WERI-Rb-1 (cell line): ENCODE measurements around the gene ZNF541.

ENCODE experiments used
- DNase-seq: peaks from one replicate; pipeline ENCODE4 v3.0.0-alpha.2; 2020
- H3K27ac ChIP-seq: fragments of 250-450 bp; sonication (Bioruptor Pico); 2 replicates; pipeline ENCODE4 v1.5.1; 2020; ENCODE audit warnings: mild to moderate bottlenecking, moderate library complexity
- H3K27me3 ChIP-seq: fragments of 250-450 bp; sonication (Bioruptor Pico); 2 replicates; pipeline ENCODE4 v1.5.1; 2021; ENCODE audit warnings: mild to moderate bottlenecking, low read depth, moderate library complexity; ENCODE audit not compliant: insufficient read depth, severe bottlenecking
- H3K36me3 ChIP-seq: fragments of 250-450 bp; sonication (Bioruptor Pico); 2 replicates; pipeline ENCODE4 v1.5.1; 2020; ENCODE audit warnings: mild to moderate bottlenecking, moderate library complexity
- H3K4me3 ChIP-seq: 2 replicates; pipeline ENCODE4 v1.5.1; 2011; ENCODE audit warnings: low read depth, mild to moderate bottlenecking, control low read depth, low read length
- H3K9me3 ChIP-seq: fragments of 250-450 bp; sonication (Bioruptor Pico); 2 replicates; pipeline ENCODE4 v1.5.1; 2021; ENCODE audit warnings: mild to moderate bottlenecking, moderate library complexity; ENCODE audit not compliant: severe bottlenecking
- TF ChIP-seq, protein P1 (sequence below): IDR thresholded peaks from 2 replicates; pipeline ENCODE4 v1.5.1; 2011; ENCODE audit warnings: low read depth, mild to moderate bottlenecking, control low read depth, inconsistent platforms, low read length

Gene ZNF541

DNA sequence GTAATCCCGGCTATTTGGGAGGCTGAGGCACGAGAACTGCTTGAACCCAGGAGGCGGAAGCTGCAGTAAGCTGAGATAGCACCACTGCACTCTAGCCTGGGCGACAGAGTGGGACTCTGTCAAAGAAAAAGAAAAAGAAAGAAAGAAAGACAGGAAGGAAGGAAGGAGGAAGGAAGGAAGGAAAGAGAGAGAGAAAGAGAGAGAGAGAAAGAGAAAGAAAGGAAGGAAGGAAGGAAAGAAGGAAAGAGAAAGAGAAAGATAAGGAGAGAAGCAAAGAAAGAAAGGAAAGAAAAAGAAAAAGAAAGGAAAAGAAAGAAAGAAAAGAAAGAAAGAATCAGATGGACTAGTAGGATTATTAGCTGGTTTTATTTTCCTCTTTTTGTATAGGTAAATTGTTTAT is 22.8 kb downstream of the ZNF541 start:
- Histone ChIP-seq H3K27ac (no peak overlapping the region), H3K27me3 (no peaks in the 10 kb centered on the region), H3K36me3 (no peaks in the 10 kb centered on the region), H3K9me3 (no peaks in the 10 kb centered on the region), H3K4me3 (no peak overlapping the region)
- TF ChIP-seq, protein P1, sequence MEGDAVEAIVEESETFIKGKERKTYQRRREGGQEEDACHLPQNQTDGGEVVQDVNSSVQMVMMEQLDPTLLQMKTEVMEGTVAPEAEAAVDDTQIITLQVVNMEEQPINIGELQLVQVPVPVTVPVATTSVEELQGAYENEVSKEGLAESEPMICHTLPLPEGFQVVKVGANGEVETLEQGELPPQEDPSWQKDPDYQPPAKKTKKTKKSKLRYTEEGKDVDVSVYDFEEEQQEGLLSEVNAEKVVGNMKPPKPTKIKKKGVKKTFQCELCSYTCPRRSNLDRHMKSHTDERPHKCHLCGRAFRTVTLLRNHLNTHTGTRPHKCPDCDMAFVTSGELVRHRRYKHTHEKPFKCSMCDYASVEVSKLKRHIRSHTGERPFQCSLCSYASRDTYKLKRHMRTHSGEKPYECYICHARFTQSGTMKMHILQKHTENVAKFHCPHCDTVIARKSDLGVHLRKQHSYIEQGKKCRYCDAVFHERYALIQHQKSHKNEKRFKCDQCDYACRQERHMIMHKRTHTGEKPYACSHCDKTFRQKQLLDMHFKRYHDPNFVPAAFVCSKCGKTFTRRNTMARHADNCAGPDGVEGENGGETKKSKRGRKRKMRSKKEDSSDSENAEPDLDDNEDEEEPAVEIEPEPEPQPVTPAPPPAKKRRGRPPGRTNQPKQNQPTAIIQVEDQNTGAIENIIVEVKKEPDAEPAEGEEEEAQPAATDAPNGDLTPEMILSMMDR: no peak
- DNase-seq: no peak

- no peaks in the 10 kb centered on the region for H3K9me3 ChIP-seq
- TF ChIP-seq, protein P1: no peak
- DNase-seq: no peak
Measured at GRCh38 chr19:47549261-47549862, 23.6 kb downstream of the ZNF541 start.

DNA sequence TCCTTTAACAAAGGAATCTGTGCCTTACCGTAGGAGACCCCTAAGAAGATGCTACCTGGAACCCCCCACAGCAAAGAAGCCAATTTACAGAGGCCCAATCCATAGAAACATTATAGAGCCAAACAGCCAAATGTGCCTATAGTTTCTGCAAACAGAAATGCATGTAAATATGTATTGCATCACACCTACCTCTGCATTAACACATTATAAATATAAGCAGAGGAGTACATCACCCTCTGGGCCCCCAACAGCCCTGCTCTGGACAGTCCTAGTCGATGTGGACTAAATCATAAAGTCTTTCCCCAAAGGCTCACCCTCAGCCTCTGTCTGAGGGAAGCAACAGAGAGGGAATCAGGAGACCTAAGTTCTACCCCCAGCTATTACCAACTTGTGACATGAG is 25.7 kb downstream of the ZNF541 start:
- no peaks in the 10 kb centered on the region for H3K9me3 ChIP-seq
- H3K27ac ChIP-seq: no peak overlapping the region
- no peaks in the 10 kb centered on the region for H3K27me3 ChIP-seq
- H3K4me3 ChIP-seq: no peak overlapping the region
- DNase-seq: no peak
- TF ChIP-seq, protein P1: no peak
- H3K36me3 ChIP-seq: no peaks in the 10 kb centered on the region

More at GRCh38 chr19:47549261-47549862, 23.6 kb downstream of the ZNF541 start:
- Histone ChIP-seq H3K36me3 (no peaks in the 10 kb centered on the region), H3K27ac (no peak overlapping the region), H3K27me3 (no peaks in the 10 kb centered on the region), H3K4me3 (no peak overlapping the region)

GRCh38 chr19:47545061-47545948 is 27.6 kb downstream of the ZNF541 start:
- no peak overlapping the region for H3K27ac ChIP-seq
- H3K36me3 ChIP-seq: no peaks in the 10 kb centered on the region
- DNase-seq: no peak
- H3K4me3 ChIP-seq: no peak overlapping the region
- H3K9me3 ChIP-seq: no peaks in the 10 kb centered on the region
- TF ChIP-seq, protein P1: no peak
- H3K27me3 ChIP-seq: no peaks in the 10 kb centered on the region

- Histone ChIP-seq H3K27ac (no peak overlapping the region), H3K36me3 (no peaks in the 10 kb centered on the region), H3K9me3 (no peaks in the 10 kb centered on the region), H3K4me3 (no peak overlapping the region), H3K27me3 (no peaks in the 10 kb centered on the region)
- TF ChIP-seq, protein P1: no peak
- no peak for DNase-seq
Measured at GRCh38 chr19:47544476-47544875, 28.5 kb downstream of the ZNF541 start.
